Esophagus muscularis mucosa (tissue), 3 donors: Measurements from ENCODE around the gene LHFPL2.

Source experiments
- POLR2A ChIP-seq: fragments of 450-650 bp; IDR thresholded peaks from one replicate; pipeline ENCODE4 v1.6.1; 2017; ENCODE audit warnings: antibody characterized with exemption, moderate library complexity, mild to moderate bottlenecking, low read depth
- TF ChIP-seq, protein P1 (sequence below), 3 experiments: fragments of 200-600 bp in 2 of 3; fragments of 450-650 bp in 1 of 3; sonication (generic) in 2 of 3; IDR thresholded peaks; one replicate each; pipeline ENCODE4 v1.5.1; 2017 to 2019; ENCODE audit warnings: antibody characterized with exemption in 3 of 3, mild to moderate bottlenecking in 2 of 3, moderate library complexity in 1 of 3

DNA sequence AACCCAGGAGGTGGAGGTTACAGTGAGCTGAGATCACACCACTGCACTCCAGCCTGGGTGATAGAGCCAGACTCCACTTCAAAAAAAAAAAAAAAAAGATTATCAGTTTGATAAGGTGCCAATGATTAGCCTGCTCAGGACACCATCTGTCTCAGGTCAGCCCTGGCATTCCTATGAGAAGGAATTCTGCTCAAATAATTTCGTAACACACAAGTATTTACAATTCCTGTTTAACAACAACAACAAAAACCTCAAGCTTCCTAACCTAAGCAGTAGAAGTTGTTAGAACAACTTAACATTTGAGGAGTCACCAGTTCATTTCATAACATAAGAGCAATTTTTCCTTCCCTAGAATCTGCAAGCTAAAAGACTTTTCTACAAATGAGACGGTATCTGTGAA, 85.0 kb downstream of the LHFPL2 start:
- TF ChIP-seq, protein P1, sequence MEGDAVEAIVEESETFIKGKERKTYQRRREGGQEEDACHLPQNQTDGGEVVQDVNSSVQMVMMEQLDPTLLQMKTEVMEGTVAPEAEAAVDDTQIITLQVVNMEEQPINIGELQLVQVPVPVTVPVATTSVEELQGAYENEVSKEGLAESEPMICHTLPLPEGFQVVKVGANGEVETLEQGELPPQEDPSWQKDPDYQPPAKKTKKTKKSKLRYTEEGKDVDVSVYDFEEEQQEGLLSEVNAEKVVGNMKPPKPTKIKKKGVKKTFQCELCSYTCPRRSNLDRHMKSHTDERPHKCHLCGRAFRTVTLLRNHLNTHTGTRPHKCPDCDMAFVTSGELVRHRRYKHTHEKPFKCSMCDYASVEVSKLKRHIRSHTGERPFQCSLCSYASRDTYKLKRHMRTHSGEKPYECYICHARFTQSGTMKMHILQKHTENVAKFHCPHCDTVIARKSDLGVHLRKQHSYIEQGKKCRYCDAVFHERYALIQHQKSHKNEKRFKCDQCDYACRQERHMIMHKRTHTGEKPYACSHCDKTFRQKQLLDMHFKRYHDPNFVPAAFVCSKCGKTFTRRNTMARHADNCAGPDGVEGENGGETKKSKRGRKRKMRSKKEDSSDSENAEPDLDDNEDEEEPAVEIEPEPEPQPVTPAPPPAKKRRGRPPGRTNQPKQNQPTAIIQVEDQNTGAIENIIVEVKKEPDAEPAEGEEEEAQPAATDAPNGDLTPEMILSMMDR (IDR thresholded peaks at IDR 0.05): no peak
- no peak for TF ChIP-seq POLR2A
